Panc1 (cell line): ENCODE measurements around the gene IRGC.

ENCODE experiments used
- POLR2AphosphoS5 ChIP-seq: IDR thresholded peaks from 2 replicates; pipeline ENCODE4 v1.6.1; 2012; ENCODE audit warnings: mild to moderate bottlenecking, low read depth, low read length, moderate library complexity
- TF ChIP-seq, protein P1 (sequence below): fragments of 450-650 bp; IDR thresholded peaks from 2 replicates; pipeline ENCODE4 v1.5.1; 2017; ENCODE audit warnings: mild to moderate bottlenecking
- TF ChIP-seq, protein P2 (sequence below), 2 experiments: IDR thresholded peaks; 2 replicates each; pipeline ENCODE4 v1.6.1; 2011 to 2012; ENCODE audit warnings: low read depth in 2 of 2, control low read depth in 1 of 2, low read length in 1 of 2, mild to moderate bottlenecking in 1 of 2, moderate library complexity in 1 of 2; ENCODE audit not compliant: insufficient read depth in 1 of 2

- TF ChIP-seq, protein P1, sequence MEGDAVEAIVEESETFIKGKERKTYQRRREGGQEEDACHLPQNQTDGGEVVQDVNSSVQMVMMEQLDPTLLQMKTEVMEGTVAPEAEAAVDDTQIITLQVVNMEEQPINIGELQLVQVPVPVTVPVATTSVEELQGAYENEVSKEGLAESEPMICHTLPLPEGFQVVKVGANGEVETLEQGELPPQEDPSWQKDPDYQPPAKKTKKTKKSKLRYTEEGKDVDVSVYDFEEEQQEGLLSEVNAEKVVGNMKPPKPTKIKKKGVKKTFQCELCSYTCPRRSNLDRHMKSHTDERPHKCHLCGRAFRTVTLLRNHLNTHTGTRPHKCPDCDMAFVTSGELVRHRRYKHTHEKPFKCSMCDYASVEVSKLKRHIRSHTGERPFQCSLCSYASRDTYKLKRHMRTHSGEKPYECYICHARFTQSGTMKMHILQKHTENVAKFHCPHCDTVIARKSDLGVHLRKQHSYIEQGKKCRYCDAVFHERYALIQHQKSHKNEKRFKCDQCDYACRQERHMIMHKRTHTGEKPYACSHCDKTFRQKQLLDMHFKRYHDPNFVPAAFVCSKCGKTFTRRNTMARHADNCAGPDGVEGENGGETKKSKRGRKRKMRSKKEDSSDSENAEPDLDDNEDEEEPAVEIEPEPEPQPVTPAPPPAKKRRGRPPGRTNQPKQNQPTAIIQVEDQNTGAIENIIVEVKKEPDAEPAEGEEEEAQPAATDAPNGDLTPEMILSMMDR = no peak
- TF ChIP-seq, protein P2, sequence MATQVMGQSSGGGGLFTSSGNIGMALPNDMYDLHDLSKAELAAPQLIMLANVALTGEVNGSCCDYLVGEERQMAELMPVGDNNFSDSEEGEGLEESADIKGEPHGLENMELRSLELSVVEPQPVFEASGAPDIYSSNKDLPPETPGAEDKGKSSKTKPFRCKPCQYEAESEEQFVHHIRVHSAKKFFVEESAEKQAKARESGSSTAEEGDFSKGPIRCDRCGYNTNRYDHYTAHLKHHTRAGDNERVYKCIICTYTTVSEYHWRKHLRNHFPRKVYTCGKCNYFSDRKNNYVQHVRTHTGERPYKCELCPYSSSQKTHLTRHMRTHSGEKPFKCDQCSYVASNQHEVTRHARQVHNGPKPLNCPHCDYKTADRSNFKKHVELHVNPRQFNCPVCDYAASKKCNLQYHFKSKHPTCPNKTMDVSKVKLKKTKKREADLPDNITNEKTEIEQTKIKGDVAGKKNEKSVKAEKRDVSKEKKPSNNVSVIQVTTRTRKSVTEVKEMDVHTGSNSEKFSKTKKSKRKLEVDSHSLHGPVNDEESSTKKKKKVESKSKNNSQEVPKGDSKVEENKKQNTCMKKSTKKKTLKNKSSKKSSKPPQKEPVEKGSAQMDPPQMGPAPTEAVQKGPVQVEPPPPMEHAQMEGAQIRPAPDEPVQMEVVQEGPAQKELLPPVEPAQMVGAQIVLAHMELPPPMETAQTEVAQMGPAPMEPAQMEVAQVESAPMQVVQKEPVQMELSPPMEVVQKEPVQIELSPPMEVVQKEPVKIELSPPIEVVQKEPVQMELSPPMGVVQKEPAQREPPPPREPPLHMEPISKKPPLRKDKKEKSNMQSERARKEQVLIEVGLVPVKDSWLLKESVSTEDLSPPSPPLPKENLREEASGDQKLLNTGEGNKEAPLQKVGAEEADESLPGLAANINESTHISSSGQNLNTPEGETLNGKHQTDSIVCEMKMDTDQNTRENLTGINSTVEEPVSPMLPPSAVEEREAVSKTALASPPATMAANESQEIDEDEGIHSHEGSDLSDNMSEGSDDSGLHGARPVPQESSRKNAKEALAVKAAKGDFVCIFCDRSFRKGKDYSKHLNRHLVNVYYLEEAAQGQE (IDR thresholded peaks at IDR 0.05; ENCODE audit: insufficient read depth in 1 of 2, low read depth in 2 of 2, low read length in 1 of 2) = no peak
- TF ChIP-seq POLR2AphosphoS5 = no peak
Measured at GRCh38 chr19:43672061-43672679, 43.7 kb upstream of the IRGC start.
